OCI-LY3 (cell line): Measurements from ENCODE around the gene PRKACB.

Source experiments
- EZH2phosphoT487 ChIP-seq: fragments of 200-600 bp; shearing (Covaris generic); IDR thresholded peaks from 2 replicates; pipeline ENCODE4 v1.6.1; 2018; ENCODE audit warnings: antibody characterized with exemption, mixed run types, low read depth
- TF ChIP-seq, protein P1 (sequence below): fragments of 200-600, 300-600 bp; sonication (generic); IDR thresholded peaks from 2 replicates; pipeline ENCODE4 v1.5.1; 2014; ENCODE audit warnings: antibody characterized with exemption, low read length, low read depth

- TF ChIP-seq EZH2phosphoT487 = no peak
- TF ChIP-seq, protein P1, sequence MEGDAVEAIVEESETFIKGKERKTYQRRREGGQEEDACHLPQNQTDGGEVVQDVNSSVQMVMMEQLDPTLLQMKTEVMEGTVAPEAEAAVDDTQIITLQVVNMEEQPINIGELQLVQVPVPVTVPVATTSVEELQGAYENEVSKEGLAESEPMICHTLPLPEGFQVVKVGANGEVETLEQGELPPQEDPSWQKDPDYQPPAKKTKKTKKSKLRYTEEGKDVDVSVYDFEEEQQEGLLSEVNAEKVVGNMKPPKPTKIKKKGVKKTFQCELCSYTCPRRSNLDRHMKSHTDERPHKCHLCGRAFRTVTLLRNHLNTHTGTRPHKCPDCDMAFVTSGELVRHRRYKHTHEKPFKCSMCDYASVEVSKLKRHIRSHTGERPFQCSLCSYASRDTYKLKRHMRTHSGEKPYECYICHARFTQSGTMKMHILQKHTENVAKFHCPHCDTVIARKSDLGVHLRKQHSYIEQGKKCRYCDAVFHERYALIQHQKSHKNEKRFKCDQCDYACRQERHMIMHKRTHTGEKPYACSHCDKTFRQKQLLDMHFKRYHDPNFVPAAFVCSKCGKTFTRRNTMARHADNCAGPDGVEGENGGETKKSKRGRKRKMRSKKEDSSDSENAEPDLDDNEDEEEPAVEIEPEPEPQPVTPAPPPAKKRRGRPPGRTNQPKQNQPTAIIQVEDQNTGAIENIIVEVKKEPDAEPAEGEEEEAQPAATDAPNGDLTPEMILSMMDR = no peak
These were observed 47.9 kb upstream of the PRKACB start for GRCh38 chr1:84096176-84096575.
